Diencephalon (tissue), 1 donor: ENCODE measurements around the gene CD34. TPM values are rescaled to one million over a fixed set of nuclear protein-coding genes. Genes with fewer than 3 reads are reported as not detected.

Experiments used
- total RNA-seq: library from RNA; depleted of rRNA; stranded (reverse); fragments of >200 nt; gene quantifications from one replicate; pipeline ENCODE4 v1.2.3, GENCODE V29; 2014

CD34 gene
- total RNA-seq, result 1.8 TPM

GRCh38 chr1:207910591-207911354, at the start of gene CD34:
Gene CD34 (minus strand): TSS chr1:207911125. CDS start chr1:207911080, 45 bp downstream.

Other genes with a start within 250 kb of the CD34 start
- gene CD46, start 159.1 kb downstream of the CD34 start, total RNA-seq, result 114 TPM